Measurements from ENCODE around the gene VMAC. TPM values are rescaled to one million over a fixed set of nuclear protein-coding genes. Genes with fewer than 3 reads are reported as not detected.

Gene VMAC
- total RNA-seq, 1 donor from 2014 or later: 2.5 TPM

GRCh38 chr19:5907241-5907640 lies 2.6 kb downstream of the VMAC start:
- no peak for TF ChIP-seq CTCF (IDR thresholded peaks at IDR 0.05; ENCODE audit: borderline replicate concordance)
- Histone ChIP-seq H3K27me3 (ENCODE audit: low read depth) (no peaks in the 10 kb centered on the region), H3K36me3 (peaks cover 16% of the 10 kb centered on the region), H3K27ac (replicated peaks) (no peak overlapping the region), H3K4me1 (peaks cover 32% of the 10 kb centered on the region), H3K9me3 (replicated peaks) (no peaks in the 10 kb centered on the region), H3K4me3 (no peak overlapping the region)
- intact Hi-C loops (cut with micrococcal nuclease): no loop called here
- DNase-seq: no peak

- Histone ChIP-seq H3K36me3 (peaks cover 16% of the 10 kb centered on the region), H3K9me3 (replicated peaks) (no peaks in the 10 kb centered on the region), H3K27me3 (ENCODE audit: low read depth) (no peaks in the 10 kb centered on the region), H3K27ac (replicated peaks) (no peak overlapping the region), H3K4me3 (no peak overlapping the region), H3K4me1 (peaks cover 17% of the 10 kb centered on the region)
- intact Hi-C loops (cut with micrococcal nuclease): no loop called here
- TF ChIP-seq CTCF (IDR thresholded peaks at IDR 0.05; ENCODE audit: borderline replicate concordance): no peak
- no peak for DNase-seq
These were observed 4.2 kb downstream of the VMAC start for GRCh38 chr19:5908773-5909442.

GRCh38 chr19:5910638-5910907 lies 5.9 kb downstream of the VMAC start:
- no peak for DNase-seq
- Histone ChIP-seq H3K9me3 (replicated peaks) (no peaks in the 10 kb centered on the region), H3K27ac (replicated peaks) (no peak overlapping the region), H3K4me1 (peaks cover 24% of the 10 kb centered on the region), H3K4me3 (no peak overlapping the region), H3K36me3 (peaks cover 19% of the 10 kb centered on the region), H3K27me3 (ENCODE audit: low read depth) (no peaks in the 10 kb centered on the region)
- TF ChIP-seq CTCF (IDR thresholded peaks at IDR 0.05; ENCODE audit: borderline replicate concordance): no peak
- intact Hi-C loops (cut with micrococcal nuclease): no loop called here

GRCh38 chr19:5911366-5911765 lies 6.7 kb downstream of the VMAC start:
- no peak overlapping the region for H3K27ac ChIP-seq (replicated peaks)
- intact Hi-C loops (cut with micrococcal nuclease): no loop called here
- no peak for TF ChIP-seq CTCF (IDR thresholded peaks at IDR 0.05; ENCODE audit: borderline replicate concordance)

GRCh38 chr19:5913739-5914357 lies 9.2 kb downstream of the VMAC start, which contains the start of gene CAPS:
Gene CAPS, plus strand, starts transcription at chr19:5914254. Its CDS starts 153 bp downstream, at chr19:5914407.
- Histone ChIP-seq H3K27me3 (ENCODE audit: low read depth) (no peaks in the 10 kb centered on the region), H3K27ac (replicated peaks) (peak within 1 kb of the TSS; percentile 69), H3K4me1 (peaks cover 33% of the 10 kb centered on the region), H3K36me3 (peaks cover 49% of the 10 kb centered on the region), H3K9me3 (replicated peaks) (no peaks in the 10 kb centered on the region), H3K4me3 (no peak within 1 kb of the TSS)
- no peak for TF ChIP-seq CTCF (IDR thresholded peaks at IDR 0.05; ENCODE audit: borderline replicate concordance)
- DNase-seq: peak; percentile 60
- intact Hi-C loops (cut with micrococcal nuclease): no loop called here

More at GRCh38 chr19:5911366-5911765, 6.7 kb downstream of the VMAC start:
- no peaks in the 10 kb centered on the region for H3K27me3 ChIP-seq (ENCODE audit: low read depth)
- no peak overlapping the region for H3K4me3 ChIP-seq
- DNase-seq: no peak
- peaks cover 26% of the 10 kb centered on the region for H3K4me1 ChIP-seq
- peaks cover 27% of the 10 kb centered on the region for H3K36me3 ChIP-seq
- H3K9me3 ChIP-seq (replicated peaks): no peaks in the 10 kb centered on the region

All from left ventricle myocardium inferior (tissue), 1 donor.